ENCODE data around the gene KCTD2.
"Not testable (repeated sequence)": the region's sequence is repeated elsewhere in the genome, so short reads cannot be mapped to it uniquely, and the experiment has no call there.

KCTD2 gene

DNA sequence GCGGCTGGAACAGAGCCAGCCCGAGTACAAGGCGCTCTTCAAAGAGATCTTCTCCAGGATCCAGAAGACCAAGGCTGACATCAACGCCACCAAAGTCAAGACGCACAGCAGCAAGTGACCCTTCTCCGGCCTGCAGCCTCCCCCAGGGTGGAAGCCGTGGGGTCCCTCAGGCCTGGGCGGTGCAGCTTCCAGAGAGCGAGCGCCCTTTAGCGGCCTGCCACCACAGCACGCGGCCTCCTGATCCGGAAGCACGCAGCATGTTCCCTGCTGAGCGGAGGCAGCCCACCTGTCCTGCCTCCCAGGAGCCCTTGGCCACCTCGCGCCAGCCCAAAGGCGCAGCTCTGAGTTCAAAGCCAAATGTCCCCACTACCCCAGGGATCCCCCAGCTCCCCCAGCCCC lies 43.1 kb upstream of the KCTD2 start:
- peaks cover 13% of the 10 kb centered on the region for H3K36me3 ChIP-seq (ENCODE audit: control insufficient read depth, insufficient read depth, low read length)

DNA sequence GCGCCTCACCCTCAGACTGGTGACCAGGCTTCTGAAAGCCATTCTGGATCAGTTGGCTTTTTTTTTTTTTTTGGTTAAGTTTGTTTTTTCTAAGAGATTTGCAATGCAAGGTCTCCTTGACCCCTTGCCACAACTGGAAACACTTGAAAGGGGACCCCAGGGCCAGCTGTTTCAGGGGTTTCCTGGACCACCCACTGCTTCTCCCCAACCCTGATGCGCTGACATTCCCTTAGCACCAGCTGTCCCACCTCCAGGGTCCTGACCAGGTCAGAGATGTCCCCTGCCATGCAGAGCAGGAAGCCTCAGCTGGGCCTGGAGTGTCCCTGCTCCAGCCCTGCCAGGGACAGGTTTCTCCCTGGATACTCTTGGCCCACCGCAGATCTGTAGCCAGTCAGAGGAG lies 42.7 kb upstream of the KCTD2 start:
- Histone ChIP-seq H3K4me1 (ENCODE audit: control insufficient read depth, low read depth, low read length) (no peaks in the 10 kb centered on the region), H3K18ac (ENCODE audit: low read length) (no peak overlapping the region), H3K56ac (ENCODE audit: low read length) (no peak overlapping the region), H3K27me3 (ENCODE audit: insufficient read depth, low read length, poor library complexity) (no peaks in the 10 kb centered on the region), H2BK120ac (ENCODE audit: low read depth, low read length) (no peak overlapping the region), H3K4ac (ENCODE audit: low read depth, low read length) (no peak overlapping the region), H2AK5ac (ENCODE audit: low read length) (no peak overlapping the region), H4K8ac (ENCODE audit: low read depth, low read length) (no peak overlapping the region), H3K79me2 (ENCODE audit: control insufficient read depth, insufficient read depth, low read length) (no peaks in the 10 kb centered on the region), H3K27ac (ENCODE audit: low read depth, low read length) (no peak overlapping the region), H4K5ac (ENCODE audit: low read length) (no peak overlapping the region), H2BK15ac (replicated peaks; ENCODE audit: low read depth) (no peak overlapping the region), H3K9ac (ENCODE audit: low read length) (no peak overlapping the region), H3K4me3 (ENCODE audit: low read length) (no peak overlapping the region), H3K4me2 (ENCODE audit: low read length) (no peak overlapping the region), H3K79me1 (ENCODE audit: low read length) (peaks cover under 1% of the 10 kb centered on the region), H2BK5ac (ENCODE audit: low read length) (no peak overlapping the region), H3K36me3 (ENCODE audit: control insufficient read depth, insufficient read depth, low read length) (peaks cover 12% of the 10 kb centered on the region), H3K23ac (ENCODE audit: low read length) (no peak overlapping the region)
- no CpG with 5 or more reads among the region's 3 CpGs for WGBS (ENCODE audit: extremely low coverage, insufficient coverage, low lambda C conversion rate)
- DNase-seq = no peak

More for the DNA sequence above, 43.1 kb upstream of the KCTD2 start:
- no peak overlapping the region for H3K9ac ChIP-seq (ENCODE audit: low read length)
- no peaks in the 10 kb centered on the region for H3K27me3 ChIP-seq (ENCODE audit: insufficient read depth, low read length, poor library complexity)
- H3K23ac ChIP-seq (ENCODE audit: low read length) = no peak overlapping the region
- no peak overlapping the region for H4K5ac ChIP-seq (ENCODE audit: low read length)
- no peak for DNase-seq
- H3K4me1 ChIP-seq (ENCODE audit: control insufficient read depth, low read depth, low read length) = no peaks in the 10 kb centered on the region
- H3K27ac ChIP-seq (ENCODE audit: low read depth, low read length) = no peak overlapping the region
- H3K18ac ChIP-seq (ENCODE audit: low read length) = no peak overlapping the region
- no peak overlapping the region for H3K56ac ChIP-seq (ENCODE audit: low read length)
- H3K4me3 ChIP-seq (ENCODE audit: low read length) = no peak overlapping the region
- peaks cover 2% of the 10 kb centered on the region for H3K79me1 ChIP-seq (ENCODE audit: low read length)
- no peak overlapping the region for H2BK15ac ChIP-seq (replicated peaks; ENCODE audit: low read depth)
- no peak overlapping the region for H2AK5ac ChIP-seq (ENCODE audit: low read length)
- no peaks in the 10 kb centered on the region for H3K79me2 ChIP-seq (ENCODE audit: control insufficient read depth, insufficient read depth, low read length)
- H2BK120ac ChIP-seq (ENCODE audit: low read depth, low read length) = no peak overlapping the region
- no CpG with 5 or more reads among the region's 19 CpGs for WGBS (ENCODE audit: extremely low coverage, insufficient coverage, low lambda C conversion rate)
- no peak overlapping the region for H2BK5ac ChIP-seq (ENCODE audit: low read length)
- H3K4ac ChIP-seq (ENCODE audit: low read depth, low read length) = no peak overlapping the region
- H3K4me2 ChIP-seq (ENCODE audit: low read length) = no peak overlapping the region
- H4K8ac ChIP-seq (ENCODE audit: low read depth, low read length) = no peak overlapping the region

DNA sequence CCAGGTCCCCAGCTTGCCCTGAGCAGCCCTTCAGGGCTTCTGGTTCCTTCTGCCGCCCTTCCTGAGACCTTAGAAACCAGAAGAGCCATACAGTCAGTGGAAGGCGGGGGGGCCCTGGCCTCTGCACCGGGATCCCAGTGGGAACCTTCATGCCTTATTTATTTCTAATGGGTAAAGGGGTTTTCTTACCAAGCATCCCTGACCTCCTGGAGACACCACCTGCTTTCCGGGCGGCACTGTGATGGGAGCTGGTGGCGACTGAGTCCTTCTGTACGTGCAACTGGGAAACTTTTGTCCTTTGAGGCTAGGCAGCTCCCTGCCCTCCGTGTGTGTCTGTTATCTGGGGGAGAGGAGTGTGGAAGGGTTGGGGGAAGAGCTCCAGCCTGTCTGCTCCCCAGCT lies 41.7 kb upstream of the KCTD2 start:
- Histone ChIP-seq H4K5ac (ENCODE audit: low read length) (no peak overlapping the region), H3K18ac (ENCODE audit: low read length) (no peak overlapping the region), H3K36me3 (ENCODE audit: control insufficient read depth, insufficient read depth, low read length) (peaks cover 10% of the 10 kb centered on the region), H4K8ac (ENCODE audit: low read depth, low read length) (no peak overlapping the region), H3K4ac (ENCODE audit: low read depth, low read length) (no peak overlapping the region), H2BK120ac (ENCODE audit: low read depth, low read length) (no peak overlapping the region), H3K56ac (ENCODE audit: low read length) (no peak overlapping the region), H3K27me3 (ENCODE audit: insufficient read depth, low read length, poor library complexity) (no peaks in the 10 kb centered on the region), H2BK5ac (ENCODE audit: low read length) (no peak overlapping the region), H2AK5ac (ENCODE audit: low read length) (no peak overlapping the region), H3K79me1 (ENCODE audit: low read length) (no peaks in the 10 kb centered on the region), H3K4me3 (ENCODE audit: low read length) (no peak overlapping the region), H3K79me2 (ENCODE audit: control insufficient read depth, insufficient read depth, low read length) (no peaks in the 10 kb centered on the region), H3K9ac (ENCODE audit: low read length) (no peak overlapping the region), H3K27ac (ENCODE audit: low read depth, low read length) (no peak overlapping the region), H3K4me1 (ENCODE audit: control insufficient read depth, low read depth, low read length) (no peaks in the 10 kb centered on the region), H3K4me2 (ENCODE audit: low read length) (no peak overlapping the region), H3K23ac (ENCODE audit: low read length) (no peak overlapping the region), H2BK15ac (replicated peaks; ENCODE audit: low read depth) (no peak overlapping the region)
- no CpG with 5 or more reads among the region's 8 CpGs for WGBS (ENCODE audit: extremely low coverage, insufficient coverage, low lambda C conversion rate)
- no peak for DNase-seq

GRCh38 chr17:75006084-75006483 lies 40.9 kb upstream of the KCTD2 start:
- not testable (repeated sequence) for H2BK120ac ChIP-seq (ENCODE audit: low read depth, low read length); H3K56ac ChIP-seq (ENCODE audit: low read length); H3K4me3 ChIP-seq (ENCODE audit: low read length); H3K9ac ChIP-seq (ENCODE audit: low read length); H2BK5ac ChIP-seq (ENCODE audit: low read length); H3K4ac ChIP-seq (ENCODE audit: low read depth, low read length); H4K5ac ChIP-seq (ENCODE audit: low read length); H3K4me2 ChIP-seq (ENCODE audit: low read length); H3K79me1 ChIP-seq (ENCODE audit: low read length); DNase-seq; H3K23ac ChIP-seq (ENCODE audit: low read length); H3K4me1 ChIP-seq (ENCODE audit: control insufficient read depth, low read depth, low read length); H3K27me3 ChIP-seq (ENCODE audit: insufficient read depth, low read length, poor library complexity); H3K79me2 ChIP-seq (ENCODE audit: control insufficient read depth, insufficient read depth, low read length); H2AK5ac ChIP-seq (ENCODE audit: low read length); H2BK15ac ChIP-seq (replicated peaks; ENCODE audit: low read depth); H3K27ac ChIP-seq (ENCODE audit: low read depth, low read length); H3K18ac ChIP-seq (ENCODE audit: low read length); H4K8ac ChIP-seq (ENCODE audit: low read depth, low read length)
- WGBS (ENCODE audit: extremely low coverage, insufficient coverage, low lambda C conversion rate) = no CpG with 5 or more reads among the region's 6 CpGs
- peaks cover 10% of the 10 kb centered on the region for H3K36me3 ChIP-seq (ENCODE audit: control insufficient read depth, insufficient read depth, low read length)

DNA sequence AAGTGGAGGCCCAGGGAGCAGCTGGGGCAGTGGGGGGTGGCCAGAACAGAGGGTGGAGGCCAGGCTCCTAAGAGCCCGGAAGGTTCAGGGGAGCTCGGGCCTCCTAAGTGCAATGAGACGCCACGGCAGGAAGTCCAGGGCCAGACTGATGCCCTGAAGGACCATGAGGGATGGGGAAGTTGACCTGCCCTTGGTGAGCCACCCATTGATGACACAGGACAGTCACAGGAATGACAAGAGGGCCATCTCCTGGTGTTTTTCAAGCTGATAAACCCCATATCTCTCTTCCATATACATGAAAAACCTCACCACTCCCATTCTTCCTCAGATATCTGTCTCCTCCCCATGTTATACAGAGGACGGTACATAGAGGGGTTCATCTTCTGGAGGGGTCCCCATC lies 40.4 kb upstream of the KCTD2 start:
- no peak overlapping the region for H3K27ac ChIP-seq (ENCODE audit: low read depth, low read length)
- H2BK15ac ChIP-seq (replicated peaks; ENCODE audit: low read depth) = no peak overlapping the region
- no peak overlapping the region for H2BK5ac ChIP-seq (ENCODE audit: low read length)
- no peak overlapping the region for H2BK120ac ChIP-seq (ENCODE audit: low read depth, low read length)
- H3K18ac ChIP-seq (ENCODE audit: low read length) = no peak overlapping the region
- H4K5ac ChIP-seq (ENCODE audit: low read length) = no peak overlapping the region
- no peak overlapping the region for H3K9ac ChIP-seq (ENCODE audit: low read length)
- H3K56ac ChIP-seq (ENCODE audit: low read length) = no peak overlapping the region
- no peak overlapping the region for H3K23ac ChIP-seq (ENCODE audit: low read length)
- no peaks in the 10 kb centered on the region for H3K79me1 ChIP-seq (ENCODE audit: low read length)
- no CpG with 5 or more reads among the region's 5 CpGs for WGBS (ENCODE audit: extremely low coverage, insufficient coverage, low lambda C conversion rate)
- no peak for DNase-seq
- no peak overlapping the region for H3K4me3 ChIP-seq (ENCODE audit: low read length)
- no peaks in the 10 kb centered on the region for H3K4me1 ChIP-seq (ENCODE audit: control insufficient read depth, low read depth, low read length)
- H3K4me2 ChIP-seq (ENCODE audit: low read length) = no peak overlapping the region
- no peak overlapping the region for H2AK5ac ChIP-seq (ENCODE audit: low read length)
- H3K27me3 ChIP-seq (ENCODE audit: insufficient read depth, low read length, poor library complexity) = no peaks in the 10 kb centered on the region
- no peaks in the 10 kb centered on the region for H3K79me2 ChIP-seq (ENCODE audit: control insufficient read depth, insufficient read depth, low read length)
- H3K36me3 ChIP-seq (ENCODE audit: control insufficient read depth, insufficient read depth, low read length) = peaks cover 5% of the 10 kb centered on the region
- H3K4ac ChIP-seq (ENCODE audit: low read depth, low read length) = no peak overlapping the region
- H4K8ac ChIP-seq (ENCODE audit: low read depth, low read length) = no peak overlapping the region

DNA sequence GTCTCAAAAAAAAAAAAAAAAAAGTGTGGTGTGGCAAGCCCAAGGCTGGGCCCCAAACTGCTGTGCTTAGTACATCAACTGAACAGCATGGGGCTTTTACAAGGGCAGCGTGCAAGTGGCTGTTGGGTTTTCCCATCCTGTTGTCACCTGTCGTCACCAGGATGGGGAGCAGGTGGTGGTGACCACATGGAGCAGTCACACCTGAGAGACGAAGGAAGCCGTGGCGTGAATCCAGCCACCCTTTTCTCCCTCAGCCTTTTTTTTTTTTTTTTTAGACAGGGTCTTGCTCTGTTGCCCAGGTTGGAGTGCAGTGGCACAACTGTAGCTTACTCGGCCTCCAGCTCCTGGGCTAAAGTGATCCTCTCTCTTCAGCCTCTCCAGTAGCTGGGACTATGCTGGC lies 38.7 kb upstream of the KCTD2 start:
- H3K9ac ChIP-seq (ENCODE audit: low read length) = no peak overlapping the region
- no peak overlapping the region for H3K23ac ChIP-seq (ENCODE audit: low read length)
- H3K56ac ChIP-seq (ENCODE audit: low read length) = no peak overlapping the region
- no peak overlapping the region for H3K4me2 ChIP-seq (ENCODE audit: low read length)
- no peak overlapping the region for H2BK15ac ChIP-seq (replicated peaks; ENCODE audit: low read depth)
- no peaks in the 10 kb centered on the region for H3K79me2 ChIP-seq (ENCODE audit: control insufficient read depth, insufficient read depth, low read length)
- no peak overlapping the region for H3K4ac ChIP-seq (ENCODE audit: low read depth, low read length)
- H3K27me3 ChIP-seq (ENCODE audit: insufficient read depth, low read length, poor library complexity) = no peaks in the 10 kb centered on the region
- no peak overlapping the region for H4K8ac ChIP-seq (ENCODE audit: low read depth, low read length)
- no CpG with 5 or more reads among the region's 6 CpGs for WGBS (ENCODE audit: extremely low coverage, insufficient coverage, low lambda C conversion rate)
- no peak overlapping the region for H3K18ac ChIP-seq (ENCODE audit: low read length)
- H4K5ac ChIP-seq (ENCODE audit: low read length) = no peak overlapping the region
- DNase-seq = no peak
- no peaks in the 10 kb centered on the region for H3K36me3 ChIP-seq (ENCODE audit: control insufficient read depth, insufficient read depth, low read length)
- H3K4me3 ChIP-seq (ENCODE audit: low read length) = no peak overlapping the region
- H3K4me1 ChIP-seq (ENCODE audit: control insufficient read depth, low read depth, low read length) = peaks cover under 1% of the 10 kb centered on the region
- H2BK120ac ChIP-seq (ENCODE audit: low read depth, low read length) = no peak overlapping the region
- no peak overlapping the region for H2BK5ac ChIP-seq (ENCODE audit: low read length)
- no peak overlapping the region for H2AK5ac ChIP-seq (ENCODE audit: low read length)
- H3K79me1 ChIP-seq (ENCODE audit: low read length) = peaks cover 2% of the 10 kb centered on the region
- H3K27ac ChIP-seq (ENCODE audit: low read depth, low read length) = no peak overlapping the region
